WTC11 (cell line): ENCODE measurements around the gene SLC9A2. TPM values are rescaled to one million over a fixed set of nuclear protein-coding genes. Genes with fewer than 3 reads are reported as not detected.

ENCODE experiments used
- ATAC-seq: fragments of 200-7000 bp; cut with Tn5 transposase; 2 replicates; pipeline ENCODE4 v1.10.0; 2021; ENCODE audit warnings: mild to moderate bottlenecking, moderate library complexity
- CTCF ChIA-PET: fragments of 300-600 bp; sonication (Branson Sonifier 250); formaldehyde crosslinking; loops from one replicate; lab custom pipeline; 2021; ENCODE audit warnings: antibody characterized with exemption; lab: Charles Lee
- POLR2A ChIA-PET: fragments of 350-600 bp; sonication (Branson Sonifier 250); formaldehyde crosslinking; loops from one replicate; lab custom pipeline; 2021; ENCODE audit warnings: antibody characterized with exemption; lab: Charles Lee
- DNase-seq: peaks from one replicate; pipeline ENCODE4 v3.0.0; 2021; ENCODE audit warnings: low spot score
- H3K27ac Mint-ChIP-seq: 2 replicates; pipeline ENCODE4 v1.8.0; 2021; ENCODE audit warnings: mixed read lengths
- H3K27me3 Mint-ChIP-seq: 2 replicates; pipeline ENCODE4 v1.8.0; 2021; ENCODE audit warnings: low read depth, mild to moderate bottlenecking, moderate library complexity, mixed read lengths
- H3K36me3 Mint-ChIP-seq: 2 replicates; pipeline ENCODE4 v1.8.0; 2021; ENCODE audit warnings: mixed read lengths
- H3K4me1 Mint-ChIP-seq: 2 replicates; pipeline ENCODE4 v1.8.0; 2022; ENCODE audit warnings: mixed read lengths
- H3K4me3 Mint-ChIP-seq: 2 replicates; pipeline ENCODE4 v1.8.0; 2021; ENCODE audit warnings: mild to moderate bottlenecking, moderate library complexity, mixed read lengths
- H3K9me3 Mint-ChIP-seq: 2 replicates; pipeline ENCODE4 v1.8.0; 2021; ENCODE audit warnings: mixed read lengths
- ATF6 ChIP-seq: sonication (generic); formaldehyde crosslinking; IDR thresholded peaks from 2 replicates; pipeline ENCODE4 v1.8.1; 2023; ENCODE audit warnings: mild to moderate bottlenecking, missing genetic modification reagents
- CDX4 ChIP-seq: fragments of 250-450 bp; sonication (Bioruptor Pico); IDR thresholded peaks from 2 replicates; pipeline ENCODE4 v1.9.0; 2021; ENCODE audit warnings: moderate library complexity, mild to moderate bottlenecking, inconsistent platforms, borderline replicate concordance
- CREM ChIP-seq: sonication (generic); formaldehyde crosslinking; IDR thresholded peaks from 2 replicates; pipeline ENCODE4 v1.8.1; 2022; ENCODE audit warnings: mild to moderate bottlenecking, missing genetic modification reagents, moderate library complexity
- ELF4 ChIP-seq: sonication (generic); formaldehyde crosslinking; IDR thresholded peaks from 2 replicates; pipeline ENCODE4 v1.8.1; 2022; ENCODE audit warnings: low read depth, mild to moderate bottlenecking, moderate library complexity, missing genetic modification reagents
- EMX1 ChIP-seq: fragments of 250-450 bp; sonication (Bioruptor Pico); IDR thresholded peaks from 2 replicates; pipeline ENCODE4 v1.8.0; 2021; ENCODE audit warnings: mild to moderate bottlenecking
- ERG ChIP-seq: fragments of 250-450 bp; sonication (Bioruptor Pico); IDR thresholded peaks from 2 replicates; pipeline ENCODE4 v1.8.0; 2021; ENCODE audit warnings: mild to moderate bottlenecking
- FOXK1 ChIP-seq: sonication (generic); formaldehyde crosslinking; IDR thresholded peaks from 2 replicates; pipeline ENCODE4 v1.8.0; 2022; ENCODE audit warnings: mild to moderate bottlenecking, moderate library complexity, missing genetic modification reagents
- GABPB1 ChIP-seq: sonication (generic); formaldehyde crosslinking; IDR thresholded peaks from 2 replicates; pipeline ENCODE4 v1.8.1; 2023; ENCODE audit warnings: mild to moderate bottlenecking, missing genetic modification reagents
- GRHL2 ChIP-seq: fragments of 250-450 bp; sonication (Bioruptor Pico); IDR thresholded peaks from 2 replicates; pipeline ENCODE4 v1.8.0; 2022; ENCODE audit warnings: mild to moderate bottlenecking, moderate library complexity; ENCODE audit not compliant: insufficient replicate concordance, severe bottlenecking
- MAX ChIP-seq: sonication (generic); formaldehyde crosslinking; IDR thresholded peaks from 2 replicates; pipeline ENCODE4 v1.8.0; 2022; ENCODE audit warnings: mild to moderate bottlenecking, missing genetic modification reagents
- NFATC4 ChIP-seq: fragments of 250-450 bp; sonication (Bioruptor Pico); IDR thresholded peaks from 2 replicates; pipeline ENCODE4 v1.9.0; 2021; ENCODE audit warnings: mild to moderate bottlenecking
- NR1H2 ChIP-seq: sonication (generic); formaldehyde crosslinking; IDR thresholded peaks from 2 replicates; pipeline ENCODE4 v1.9.0; 2021; ENCODE audit warnings: mild to moderate bottlenecking, moderate library complexity, missing genetic modification reagents
- OVOL2 ChIP-seq: fragments of 250-450 bp; sonication (Bioruptor Pico); IDR thresholded peaks from 2 replicates; pipeline ENCODE4 v1.9.0; 2021; ENCODE audit warnings: mild to moderate bottlenecking, borderline replicate concordance
- SP1 ChIP-seq: sonication (generic); formaldehyde crosslinking; conservative IDR thresholded peaks from 2 replicates; pipeline ENCODE4 v1.8.1; 2022; ENCODE audit warnings: missing genetic modification reagents
- TEAD1 ChIP-seq: sonication (generic); formaldehyde crosslinking; IDR thresholded peaks from 2 replicates; pipeline ENCODE4 v1.8.0; 2022; ENCODE audit warnings: mild to moderate bottlenecking, missing genetic modification reagents
- USF2 ChIP-seq: sonication (generic); formaldehyde crosslinking; IDR thresholded peaks from 2 replicates; pipeline ENCODE4 v1.8.1; 2023; ENCODE audit warnings: mild to moderate bottlenecking, missing genetic modification reagents, moderate library complexity
- ZMAT4 ChIP-seq: fragments of 250-450 bp; sonication (Bioruptor Pico); IDR thresholded peaks from 2 replicates; pipeline ENCODE4 v1.9.0; 2021; ENCODE audit warnings: mild to moderate bottlenecking
- ZNF138 ChIP-seq: sonication (generic); formaldehyde crosslinking; conservative IDR thresholded peaks from 2 replicates; pipeline ENCODE4 v1.8.1; 2022; ENCODE audit warnings: mild to moderate bottlenecking, moderate library complexity, missing genetic modification reagents
- ZNF396 ChIP-seq: fragments of 250-450 bp; sonication (Bioruptor Pico); IDR thresholded peaks from 2 replicates; pipeline ENCODE4 v1.8.0; 2021; ENCODE audit warnings: mild to moderate bottlenecking, moderate library complexity, borderline replicate concordance
- ZNF423 ChIP-seq: fragments of 250-450 bp; sonication (Bioruptor Pico); IDR thresholded peaks from 2 replicates; pipeline ENCODE4 v2.1.2; 2022; ENCODE audit warnings: mild to moderate bottlenecking, moderate library complexity
- total RNA-seq: library from RNA; stranded (reverse); gene quantifications from 3 replicates; pipeline ENCODE4 v1.2.3, GENCODE V29; 2021

Gene SLC9A2
- total RNA-seq, 1 experiment from 2014 or later: 0.07 TPM

- Mint-ChIP-seq H3K9me3 (no peaks in the 10 kb centered on the region), H3K4me1 (peaks cover 10% of the 10 kb centered on the region), H3K27ac (no peak overlapping the region), H3K4me3 (no peak overlapping the region), H3K27me3 (no peaks in the 10 kb centered on the region), H3K36me3 (no peaks in the 10 kb centered on the region)
- POLR2A ChIA-PET: no interaction called here
- ATAC-seq (no peak), DNase-seq (no peak)
- CTCF ChIA-PET: no interaction called here
- TF ChIP-seq SP1 (no peak), CDX4 (CRISPR knock-in tag) (no peak), GABPB1 (no peak), ERG (CRISPR knock-in tag) (no peak), TEAD1 (CRISPR knock-in tag) (no peak), NFATC4 (no peak), MAX (CRISPR knock-in tag) (no peak), CREM (CRISPR knock-in tag) (no peak), ZNF138 (CRISPR knock-in tag) (no peak), EMX1 (CRISPR knock-in tag) (no peak), ZNF396 (CRISPR knock-in tag) (no peak), ZMAT4 (CRISPR knock-in tag) (no peak), GRHL2 (CRISPR knock-in tag) (no peak), NR1H2 (CRISPR knock-in tag) (no peak), ZNF423 (CRISPR knock-in tag) (no peak), OVOL2 (CRISPR knock-in tag) (no peak), ELF4 (CRISPR knock-in tag) (no peak), ATF6 (CRISPR knock-in tag) (no peak), USF2 (CRISPR knock-in tag) (no peak), FOXK1 (CRISPR knock-in tag) (no peak)
Measured at GRCh38 chr2:102696463-102696862, 77.1 kb downstream of the SLC9A2 start.

GRCh38 chr2:102698369-102699111 is 79.2 kb downstream of the SLC9A2 start:
- H3K36me3 Mint-ChIP-seq: no peaks in the 10 kb centered on the region
- ATAC-seq (no peak), DNase-seq (no peak)
- ChIA-PET POLR2A (no interaction called here), CTCF (no interaction called here)
- H3K9me3 Mint-ChIP-seq: no peaks in the 10 kb centered on the region
- no peak overlapping the region for H3K27ac Mint-ChIP-seq
- no peaks in the 10 kb centered on the region for H3K27me3 Mint-ChIP-seq
- no peak for TF ChIP-seq ELF4 (CRISPR knock-in tag)
- TF ChIP-seq, all 79 proteins: peak for 0
- Mint-ChIP-seq H3K4me1 (peaks cover 10% of the 10 kb centered on the region), H3K4me3 (no peak overlapping the region)
